Ishikawa (cell line): ENCODE results near the gene ST7.

Source experiments
- CEBPB ChIP-seq: IDR thresholded peaks from 2 replicates; pipeline ENCODE4 v1.6.1; 2012
- EP300 ChIP-seq: IDR thresholded peaks from 2 replicates; pipeline ENCODE4 v1.6.1; 2012; ENCODE audit warnings: borderline replicate concordance
- FOXM1 ChIP-seq: IDR thresholded peaks from 2 replicates; pipeline ENCODE4 v1.6.1; 2012; ENCODE audit warnings: low read depth, borderline replicate concordance
- RAD21 ChIP-seq: IDR thresholded peaks from 2 replicates; pipeline ENCODE4 v1.6.1; 2012; ENCODE audit warnings: low read depth
- TAF1 ChIP-seq: IDR thresholded peaks from 2 replicates; pipeline ENCODE4 v1.6.1; 2012; ENCODE audit warnings: low read depth, mild to moderate bottlenecking
- TCF12 ChIP-seq: IDR thresholded peaks from 2 replicates; pipeline ENCODE4 v1.6.1; 2012; ENCODE audit warnings: low read depth
- TEAD4 ChIP-seq: IDR thresholded peaks from 2 replicates; pipeline ENCODE4 v1.6.1; 2012
- YY1 ChIP-seq: IDR thresholded peaks from 2 replicates; pipeline ENCODE4 v1.6.1; 2012; ENCODE audit warnings: low read depth
- TF ChIP-seq, protein P1 (sequence below): IDR thresholded peaks from 2 replicates; pipeline ENCODE4 v1.6.1; 2012
- TF ChIP-seq, protein P2 (sequence below): IDR thresholded peaks from 2 replicates; pipeline ENCODE4 v1.6.1; 2012

DNA sequence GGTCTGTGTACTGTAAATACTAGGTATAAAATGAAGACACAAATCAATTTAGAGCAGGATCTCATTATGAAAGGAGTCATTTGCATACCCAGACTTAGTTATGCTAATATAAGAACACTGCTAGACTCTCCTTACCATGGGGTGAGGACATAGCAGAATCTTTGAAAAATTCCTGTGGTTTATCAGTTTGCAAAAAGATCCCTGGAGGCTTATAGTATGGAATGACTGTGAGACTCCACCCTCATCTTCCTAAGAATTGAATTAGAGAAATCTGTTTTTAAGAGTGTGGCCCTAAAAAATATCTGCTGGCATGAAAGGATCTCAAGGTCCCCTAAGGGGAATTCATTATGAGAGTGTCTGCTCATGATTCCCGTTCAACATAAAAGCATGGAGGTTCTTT lies 306.3 kb downstream of the ST7 start:
- TF ChIP-seq, protein P1, sequence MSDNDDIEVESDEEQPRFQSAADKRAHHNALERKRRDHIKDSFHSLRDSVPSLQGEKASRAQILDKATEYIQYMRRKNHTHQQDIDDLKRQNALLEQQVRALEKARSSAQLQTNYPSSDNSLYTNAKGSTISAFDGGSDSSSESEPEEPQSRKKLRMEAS, result no peak
- TF ChIP-seq YY1, result no peak
- TF ChIP-seq TEAD4, result no peak
- TF ChIP-seq CEBPB, result no peak
- no peak for TF ChIP-seq TAF1
- no peak for TF ChIP-seq EP300
- no peak for TF ChIP-seq RAD21
- no peak for TF ChIP-seq TCF12
- TF ChIP-seq, protein P2, sequence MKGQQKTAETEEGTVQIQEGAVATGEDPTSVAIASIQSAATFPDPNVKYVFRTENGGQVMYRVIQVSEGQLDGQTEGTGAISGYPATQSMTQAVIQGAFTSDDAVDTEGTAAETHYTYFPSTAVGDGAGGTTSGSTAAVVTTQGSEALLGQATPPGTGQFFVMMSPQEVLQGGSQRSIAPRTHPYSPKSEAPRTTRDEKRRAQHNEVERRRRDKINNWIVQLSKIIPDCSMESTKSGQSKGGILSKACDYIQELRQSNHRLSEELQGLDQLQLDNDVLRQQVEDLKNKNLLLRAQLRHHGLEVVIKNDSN, result no peak
- no peak for TF ChIP-seq FOXM1
